Right lobe of liver (tissue), 4 donors: Measurements from ENCODE around the gene TNS3.

ENCODE experiments used
- POLR2A ChIP-seq: fragments of 450-650 bp; IDR thresholded peaks from one replicate; pipeline ENCODE4 v1.6.1; 2017; ENCODE audit warnings: antibody characterized with exemption, mild to moderate bottlenecking
- TF ChIP-seq, protein P1 (sequence below), 4 donors: fragments of 200-600 bp in 3 of 4; fragments of 450-650 bp in 1 of 4; IDR thresholded peaks; one replicate each; pipeline versions ENCODE4 v1.5.1 to v1.8.0; 2016 to 2022; ENCODE audit warnings: antibody characterized with exemption in 4 of 4, mild to moderate bottlenecking in 2 of 4
- donor health status: DM: no; HTN: no; CAD: no.
- donor health status: DM: no; HTN: no; CAD: no.
- donor health status: DM: no; HTN: yes; CAD: no.

DNA sequence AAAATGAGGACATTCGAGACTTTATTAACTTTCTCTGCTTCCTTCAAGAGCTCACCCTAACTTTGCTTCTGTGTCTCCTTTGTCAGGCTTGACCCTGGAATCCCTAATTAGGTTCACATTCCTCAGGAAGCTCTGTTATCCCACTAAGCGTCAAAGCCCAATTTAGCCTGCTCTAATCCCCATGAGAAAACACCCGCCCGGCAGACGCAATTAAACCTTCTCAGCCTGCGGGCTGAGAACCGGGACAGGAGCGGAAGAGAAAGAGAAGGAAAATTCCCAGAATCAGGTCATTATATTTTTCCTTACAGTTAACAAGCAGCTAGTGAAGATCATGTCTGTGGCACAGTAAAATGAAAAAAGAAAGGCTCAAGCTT, 93.0 kb downstream of the TNS3 start:
- TF ChIP-seq POLR2A: no peak
- TF ChIP-seq, protein P1, sequence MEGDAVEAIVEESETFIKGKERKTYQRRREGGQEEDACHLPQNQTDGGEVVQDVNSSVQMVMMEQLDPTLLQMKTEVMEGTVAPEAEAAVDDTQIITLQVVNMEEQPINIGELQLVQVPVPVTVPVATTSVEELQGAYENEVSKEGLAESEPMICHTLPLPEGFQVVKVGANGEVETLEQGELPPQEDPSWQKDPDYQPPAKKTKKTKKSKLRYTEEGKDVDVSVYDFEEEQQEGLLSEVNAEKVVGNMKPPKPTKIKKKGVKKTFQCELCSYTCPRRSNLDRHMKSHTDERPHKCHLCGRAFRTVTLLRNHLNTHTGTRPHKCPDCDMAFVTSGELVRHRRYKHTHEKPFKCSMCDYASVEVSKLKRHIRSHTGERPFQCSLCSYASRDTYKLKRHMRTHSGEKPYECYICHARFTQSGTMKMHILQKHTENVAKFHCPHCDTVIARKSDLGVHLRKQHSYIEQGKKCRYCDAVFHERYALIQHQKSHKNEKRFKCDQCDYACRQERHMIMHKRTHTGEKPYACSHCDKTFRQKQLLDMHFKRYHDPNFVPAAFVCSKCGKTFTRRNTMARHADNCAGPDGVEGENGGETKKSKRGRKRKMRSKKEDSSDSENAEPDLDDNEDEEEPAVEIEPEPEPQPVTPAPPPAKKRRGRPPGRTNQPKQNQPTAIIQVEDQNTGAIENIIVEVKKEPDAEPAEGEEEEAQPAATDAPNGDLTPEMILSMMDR (IDR thresholded peaks at IDR 0.05): no peak
